RCC 7860 (cell line): ENCODE measurements around the gene WDR31.
"Not testable (repeated sequence)": the region's sequence is repeated elsewhere in the genome, so short reads cannot be mapped to it uniquely, and the experiment has no call there.

Experiments used
- DNase-seq: peaks from one replicate; pipeline ENCODE4 v3.0.0-alpha.2; 2015; ENCODE audit warnings: low spot score
- FAIRE-seq: peaks from 2 replicates; lab custom pipeline; 2012; peaks lifted over from hg19 to GRCh38; lab: Jason Lieb, UNC

The WDR31 gene

DNA sequence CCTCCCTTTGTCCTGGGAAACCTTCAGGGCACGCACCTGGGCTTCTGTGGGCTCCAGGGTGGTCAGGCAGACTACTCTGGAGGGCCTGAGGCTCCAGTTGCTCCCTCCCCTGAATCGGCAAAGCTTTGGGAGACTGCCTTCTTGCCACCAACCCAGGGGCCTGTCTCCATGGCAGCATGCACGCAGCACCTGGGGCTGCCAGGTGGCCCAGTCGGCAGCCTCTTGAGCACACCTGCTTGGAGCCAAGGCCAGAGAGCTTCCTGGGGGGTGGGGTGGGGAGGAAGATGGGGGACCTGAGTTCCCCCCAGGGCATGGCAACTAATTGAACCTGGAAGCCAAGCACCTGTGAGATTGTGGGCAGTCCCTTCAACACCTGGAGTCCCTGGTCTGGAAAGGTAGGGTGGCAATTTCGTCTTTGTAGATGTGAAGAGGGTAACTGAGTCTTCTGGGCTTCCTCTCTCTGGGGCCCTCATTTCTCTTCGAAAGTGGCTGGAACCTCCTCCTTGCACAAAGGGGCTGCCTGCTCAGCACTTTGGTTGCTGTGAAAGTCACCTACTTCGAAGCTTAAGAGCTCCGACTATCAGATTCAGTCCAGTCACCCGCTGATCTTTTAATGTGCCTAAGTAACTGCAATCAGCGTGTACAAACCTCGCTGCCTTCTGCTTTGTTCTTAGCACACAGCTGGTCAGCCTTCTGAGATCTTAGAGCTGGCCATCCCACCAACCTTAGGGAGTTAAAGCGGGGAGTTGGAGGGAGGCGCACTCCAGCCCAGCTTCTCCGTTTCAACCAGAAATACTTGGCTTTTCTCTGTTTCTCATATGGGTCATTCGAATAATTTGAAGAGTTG is 40.9 kb downstream of the WDR31 start:
- no peak for FAIRE-seq
- no peak for DNase-seq

DNA sequence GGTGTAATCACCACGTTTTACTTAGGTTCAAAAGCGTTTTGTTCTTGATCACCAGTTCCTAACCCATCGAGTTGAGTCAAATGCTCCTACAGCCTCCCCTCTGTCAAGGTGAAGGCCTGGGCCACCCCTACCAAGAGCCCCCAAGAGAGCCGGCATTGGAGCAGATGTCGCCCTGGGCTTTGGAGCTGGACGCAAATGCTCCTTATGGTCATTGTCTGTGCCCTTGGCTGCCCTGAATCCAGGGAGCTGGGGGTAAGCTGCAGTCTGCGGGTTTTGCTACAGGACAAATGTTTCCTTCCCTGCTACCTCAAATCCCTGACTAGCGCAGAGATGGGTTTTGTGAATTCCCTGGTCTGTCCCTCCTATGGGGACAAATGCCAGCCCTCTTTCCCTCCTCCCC is 41.8 kb downstream of the WDR31 start:
- DNase-seq = no peak
- no peak for FAIRE-seq

DNA sequence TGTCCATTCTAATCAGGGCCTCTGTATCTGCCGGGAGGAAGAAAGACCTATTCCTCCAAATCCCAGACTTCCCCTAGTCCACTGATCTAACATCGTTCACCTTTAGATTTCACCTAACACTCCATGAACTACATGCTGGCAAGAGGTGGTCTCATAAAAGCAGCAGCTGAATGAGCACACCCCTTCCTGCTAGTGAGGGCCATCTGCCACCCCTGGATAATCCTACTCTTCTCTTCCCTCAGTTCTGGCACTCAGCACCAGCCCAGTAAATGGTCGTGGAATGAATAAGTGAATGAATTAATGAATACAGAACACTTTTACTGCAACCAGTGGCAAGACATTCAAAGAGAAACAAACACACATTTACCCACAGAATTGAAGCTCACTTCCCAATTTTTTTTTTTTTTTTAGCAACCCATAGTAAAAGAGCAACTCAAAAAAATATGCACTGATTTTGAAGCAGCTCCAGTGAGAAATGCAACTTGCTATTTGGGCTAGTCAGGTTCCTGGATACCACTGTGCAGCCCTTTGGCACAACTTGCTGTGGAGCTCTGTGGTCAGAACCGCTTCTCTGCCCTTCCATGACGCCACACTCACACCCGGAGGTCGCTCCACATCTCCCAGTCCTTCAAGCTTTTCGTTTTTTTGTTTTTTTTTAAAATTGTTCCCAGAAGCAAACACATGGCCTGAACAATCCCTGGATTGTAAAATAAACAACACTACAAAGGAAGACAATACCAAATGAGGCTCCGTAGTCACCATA is 43.1 kb downstream of the WDR31 start:
- FAIRE-seq (no peak), DNase-seq (no peak)

DNA sequence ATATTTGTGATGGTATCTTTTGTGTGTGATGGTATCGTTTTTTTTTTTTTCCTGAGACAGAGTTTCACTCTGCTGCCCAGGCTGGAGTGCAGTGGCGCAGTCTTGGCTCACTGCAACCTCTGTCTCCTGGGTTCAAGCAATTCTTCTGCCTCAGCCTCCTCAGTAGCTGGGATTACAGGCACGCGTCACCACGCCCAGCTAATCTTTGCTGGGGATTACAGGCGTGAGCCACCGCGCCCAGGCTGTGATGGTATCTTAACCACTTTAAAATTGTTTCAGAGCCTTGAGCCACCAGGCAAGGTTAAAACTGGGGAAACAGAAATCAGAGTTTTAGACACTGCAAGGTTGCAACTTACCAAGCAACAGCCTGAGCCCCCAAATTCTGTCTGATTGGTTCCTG is 43.8 kb downstream of the WDR31 start:
- not testable (repeated sequence) for FAIRE-seq, DNase-seq

DNA sequence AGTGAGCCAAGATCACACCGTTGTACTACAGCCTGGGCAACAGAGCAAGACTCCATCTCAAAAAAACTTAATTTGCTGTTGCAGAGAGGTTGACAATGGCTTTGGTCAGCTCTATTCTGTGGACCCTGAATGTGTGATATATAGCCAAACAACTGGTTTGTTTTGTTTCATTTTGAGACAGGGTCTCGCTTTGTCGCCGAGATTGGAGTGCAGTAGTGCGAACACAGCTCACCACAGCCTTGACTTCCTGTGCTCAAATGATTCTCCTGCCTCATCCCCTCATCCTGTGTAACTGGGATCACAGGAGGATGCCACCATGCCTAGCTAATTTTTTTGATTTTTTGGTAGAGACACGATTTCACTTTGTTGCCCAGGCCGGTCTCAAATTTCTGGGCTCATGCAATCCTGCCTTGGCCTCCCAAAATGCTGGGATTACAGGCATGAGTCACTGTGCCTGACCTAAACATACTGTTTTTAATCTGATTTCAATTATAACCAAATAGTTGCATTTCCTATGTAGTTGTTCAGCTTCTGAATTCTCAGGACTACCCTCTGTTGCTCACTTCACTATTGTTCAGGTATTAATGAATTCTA is 46.7 kb downstream of the WDR31 start:
- no peak for FAIRE-seq
- DNase-seq = no peak

DNA sequence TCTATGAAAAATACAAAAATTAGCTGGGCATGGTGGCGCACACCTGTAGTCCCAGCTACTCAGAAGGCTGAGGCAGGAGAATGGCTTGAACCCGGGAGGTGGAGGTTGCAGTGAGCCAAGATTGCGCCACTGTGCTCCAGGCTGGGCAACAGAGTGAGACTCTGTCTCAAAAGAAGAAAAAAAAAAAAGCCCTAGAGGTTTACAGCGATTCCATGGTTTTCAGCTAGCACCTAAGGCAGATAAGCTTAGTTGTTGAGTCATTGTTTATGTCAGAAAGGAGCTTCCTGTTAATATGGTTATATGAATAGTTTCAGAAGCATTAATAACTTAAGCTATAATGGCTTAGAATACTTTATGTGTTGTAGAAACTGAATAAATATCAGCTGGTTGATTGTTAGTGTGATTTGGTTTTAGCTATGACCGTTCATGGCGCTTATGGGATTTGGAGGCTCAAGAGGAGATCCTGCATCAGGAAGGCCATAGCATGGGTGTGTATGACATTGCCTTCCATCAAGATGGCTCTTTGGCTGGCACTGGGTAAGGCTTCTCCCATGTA is 49.9 kb downstream of the WDR31 start:
- FAIRE-seq = no peak

DNA sequence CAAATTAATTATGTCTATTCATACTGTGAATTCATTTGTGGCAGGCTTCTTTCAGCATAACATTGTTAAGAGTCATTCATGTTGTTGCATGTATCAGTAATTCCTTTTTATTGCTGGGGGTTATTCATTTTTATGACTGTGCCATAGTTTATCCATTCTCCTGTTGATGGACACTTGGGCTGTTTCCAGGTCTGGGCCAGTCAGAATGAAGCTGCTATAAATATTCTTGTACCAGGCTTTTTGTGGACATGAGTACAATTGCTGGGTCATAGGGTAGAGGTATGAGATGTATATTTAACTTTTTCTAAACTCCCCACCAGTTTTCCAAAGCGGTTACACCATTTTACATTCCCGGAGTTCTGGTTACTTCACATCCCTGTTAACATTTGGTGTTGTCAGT is 51.0 kb downstream of the WDR31 start:
- DNase-seq (no peak), FAIRE-seq (no peak)

More for the DNA sequence above, 49.9 kb downstream of the WDR31 start:
- no peak for DNase-seq

DNA sequence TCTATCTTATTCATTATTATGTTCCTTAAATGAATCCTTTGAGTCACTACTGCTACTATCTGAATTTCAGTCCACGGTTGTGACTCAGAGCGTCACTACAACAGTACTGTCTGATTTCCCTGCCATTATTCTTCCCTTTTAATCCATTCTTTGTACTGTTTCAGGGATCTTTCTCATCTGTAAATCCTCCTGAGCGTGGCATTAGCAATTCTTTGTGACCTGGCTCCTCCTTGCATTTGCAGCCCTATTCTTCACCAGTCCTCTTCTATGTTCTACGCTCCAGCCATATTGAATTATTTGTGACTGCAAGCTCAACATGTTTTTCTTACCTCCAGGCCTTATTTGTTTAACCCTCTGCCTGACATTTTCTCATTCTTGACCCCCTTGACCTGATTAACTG is 58.7 kb downstream of the WDR31 start:
- no peak for FAIRE-seq
- DNase-seq = no peak

DNA sequence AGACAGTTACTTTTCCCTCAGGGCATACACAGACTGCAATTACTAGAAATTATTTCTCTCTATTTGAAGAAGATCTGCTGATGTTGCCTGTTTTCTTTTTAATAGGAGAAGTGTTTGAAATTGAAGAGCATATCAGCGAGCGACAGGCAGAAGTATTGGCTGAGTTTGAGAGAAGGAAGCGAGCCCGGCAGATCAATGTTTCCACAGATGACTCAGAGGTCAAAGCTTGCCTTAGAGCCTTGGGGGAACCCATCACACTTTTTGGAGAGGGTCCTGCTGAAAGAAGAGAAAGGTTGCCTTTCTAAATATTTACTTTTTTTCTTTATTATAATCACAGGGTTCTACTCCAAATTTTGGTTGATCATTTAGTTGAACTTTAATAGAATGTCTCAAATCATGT is 61.2 kb downstream of the WDR31 start:
- no peak for FAIRE-seq
- DNase-seq = no peak

DNA sequence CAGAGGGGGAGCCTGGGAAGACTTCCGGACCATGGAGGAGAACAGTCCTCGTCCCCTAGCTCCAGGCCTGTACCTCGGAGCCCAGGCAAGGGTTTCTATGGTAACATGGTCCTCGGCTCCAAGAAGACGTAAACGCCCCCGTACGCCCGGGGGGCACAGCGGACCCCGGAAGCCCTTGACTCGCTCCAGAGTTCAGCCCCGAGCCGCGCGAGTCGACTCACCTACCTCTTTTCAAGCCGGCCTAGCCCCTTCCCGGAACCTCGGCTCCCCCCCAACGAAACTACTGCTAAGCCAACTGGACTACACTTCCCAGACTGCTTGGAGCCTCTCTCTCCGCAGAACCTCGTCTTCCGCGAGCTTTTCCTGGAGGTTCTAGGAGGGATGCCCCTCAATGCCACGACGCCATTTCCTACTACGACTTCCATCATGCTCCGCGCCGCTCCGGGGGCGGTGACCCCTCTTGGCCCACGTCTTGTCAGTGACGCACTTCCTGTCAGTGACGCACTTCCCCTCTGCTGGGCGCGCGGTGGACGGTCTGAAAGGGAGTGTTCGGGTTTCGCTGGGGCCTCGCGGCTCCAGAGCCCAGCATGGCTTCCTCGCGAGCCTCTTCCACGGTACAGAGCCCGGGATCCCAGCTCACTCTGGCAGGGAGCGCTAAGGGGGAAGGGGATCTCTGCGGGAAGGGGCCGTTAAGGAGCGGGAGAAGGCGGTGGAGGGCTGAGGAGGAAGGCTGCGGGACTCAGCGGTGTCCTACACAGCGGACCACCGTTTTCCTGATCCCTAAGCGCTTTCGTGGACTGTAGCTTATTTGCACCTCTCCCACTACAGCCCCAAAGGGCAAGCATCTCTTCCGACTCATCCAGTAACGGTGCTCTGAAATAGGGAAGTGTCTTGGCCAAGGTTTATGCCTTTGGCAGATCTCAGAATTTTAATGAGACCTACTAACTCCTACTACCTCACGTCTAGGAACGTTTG is 64.6 kb downstream of the WDR31 start, which contains the start of the genes CDC26 and PRPF4:
Gene CDC26 (minus strand): TSS at position 416 of the 975 bp plus-strand sequence. CDS start 3,065 bp downstream, outside the sequence.
Gene PRPF4 (plus strand): TSS at position 502 of the 975 bp plus-strand sequence. CDS start 86 bp downstream, at position 588.
- DNase-seq (peak; percentile 96), FAIRE-seq (peak; percentile 87)

DNA sequence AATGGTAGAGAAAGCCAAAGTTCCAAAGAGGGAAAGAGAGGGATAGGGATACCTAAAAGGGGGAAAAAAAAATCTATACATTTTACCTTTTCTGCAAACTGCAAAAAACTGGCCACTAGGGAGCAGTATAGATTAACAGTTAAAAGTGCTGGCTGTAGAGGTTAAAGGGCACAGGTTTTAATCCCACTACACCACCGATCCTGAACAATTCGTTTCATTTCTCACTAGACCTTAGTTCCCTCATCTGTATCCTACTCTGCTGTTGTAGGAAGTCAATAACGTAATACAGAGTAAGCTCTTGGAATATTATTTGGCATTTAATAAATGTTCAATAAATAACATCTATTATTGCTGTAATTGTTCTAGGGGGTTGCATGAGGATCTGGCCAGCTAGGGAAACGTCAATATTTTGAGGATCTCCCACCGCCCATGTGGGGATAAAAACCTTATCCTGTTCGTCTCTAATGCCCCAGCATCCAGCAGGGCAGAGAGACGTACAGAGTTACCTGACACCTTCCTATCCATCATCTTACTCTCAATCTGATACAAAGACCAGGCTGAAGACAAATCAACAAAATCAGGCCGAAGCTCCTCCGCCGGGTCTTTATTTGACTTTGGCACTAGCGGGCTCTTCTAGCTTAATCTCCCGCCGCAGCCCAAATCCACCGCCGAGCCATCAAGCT is 65.5 kb downstream of the WDR31 start:
- DNase-seq (peak; percentile 58), FAIRE-seq (peak; percentile 36)

DNA sequence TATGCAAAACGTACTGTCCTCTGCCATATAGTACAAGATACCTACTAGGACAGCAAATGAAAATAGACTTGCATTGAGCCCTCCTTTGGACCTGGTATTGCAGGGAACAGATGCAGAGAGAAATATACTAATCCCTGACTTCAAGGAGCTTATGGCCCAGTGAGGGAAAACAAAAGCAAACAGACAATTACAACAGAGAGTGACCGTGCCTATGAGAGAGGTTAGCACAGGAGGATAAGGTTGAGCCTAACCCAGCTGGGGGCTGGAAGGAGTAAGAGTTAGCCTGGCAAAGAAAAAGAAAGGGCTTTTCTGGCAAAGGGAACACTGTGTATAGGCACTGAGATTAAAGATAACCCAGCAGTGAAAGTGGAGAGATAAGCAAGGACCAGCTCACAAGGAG is 70.2 kb downstream of the WDR31 start:
- DNase-seq = no peak
- no peak for FAIRE-seq

DNA sequence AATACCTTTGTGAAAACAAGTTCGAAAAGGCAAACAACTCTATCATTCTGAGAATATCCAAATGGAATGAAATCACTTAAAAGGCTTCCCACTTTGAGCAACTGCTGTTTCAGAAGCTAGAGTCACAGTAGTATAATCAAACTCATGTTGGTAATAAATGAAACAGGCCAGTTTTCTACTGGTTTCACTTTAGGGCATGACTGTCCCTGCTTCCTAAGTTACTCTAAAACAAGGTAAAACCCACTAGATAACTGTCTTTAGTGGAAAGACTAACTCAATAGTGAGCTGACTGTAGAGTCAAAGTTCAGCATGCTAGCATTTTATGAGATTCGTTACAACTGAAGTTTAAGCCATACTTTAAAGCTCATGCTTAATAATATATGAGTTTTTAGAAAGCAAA is 70.7 kb downstream of the WDR31 start:
- no peak for DNase-seq
- FAIRE-seq = no peak

DNA sequence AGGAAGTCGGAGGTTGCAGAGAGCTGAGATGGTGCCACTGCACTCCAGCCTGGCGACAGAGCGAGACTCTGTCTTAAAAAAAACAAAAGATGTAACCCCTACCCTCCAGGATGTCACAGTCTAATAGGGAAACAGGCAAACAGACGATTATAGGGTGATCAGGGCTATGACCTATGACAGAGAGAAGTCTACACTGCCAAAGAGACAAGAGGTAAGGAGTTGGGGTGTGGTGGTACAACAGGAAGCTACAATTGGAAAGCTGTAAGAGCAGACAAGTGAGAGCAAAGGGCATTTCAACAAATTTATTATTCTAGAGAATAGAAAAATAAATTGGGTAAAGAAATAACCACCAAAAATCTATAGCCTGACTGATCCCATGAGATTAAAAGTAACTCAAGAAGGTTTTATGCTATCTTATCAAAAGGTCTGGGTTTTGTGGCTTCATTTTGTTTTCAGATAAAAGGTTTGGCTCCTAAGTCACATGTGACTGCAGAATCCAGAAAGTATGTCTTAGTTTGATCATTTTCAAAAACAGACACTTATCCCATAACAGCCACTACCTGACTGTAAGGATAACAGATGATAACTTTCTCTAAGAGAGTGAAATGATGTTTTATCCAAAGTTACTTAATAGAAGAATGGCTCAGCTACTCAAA is 72.0 kb downstream of the WDR31 start:
- FAIRE-seq (no peak), DNase-seq (no peak)

DNA sequence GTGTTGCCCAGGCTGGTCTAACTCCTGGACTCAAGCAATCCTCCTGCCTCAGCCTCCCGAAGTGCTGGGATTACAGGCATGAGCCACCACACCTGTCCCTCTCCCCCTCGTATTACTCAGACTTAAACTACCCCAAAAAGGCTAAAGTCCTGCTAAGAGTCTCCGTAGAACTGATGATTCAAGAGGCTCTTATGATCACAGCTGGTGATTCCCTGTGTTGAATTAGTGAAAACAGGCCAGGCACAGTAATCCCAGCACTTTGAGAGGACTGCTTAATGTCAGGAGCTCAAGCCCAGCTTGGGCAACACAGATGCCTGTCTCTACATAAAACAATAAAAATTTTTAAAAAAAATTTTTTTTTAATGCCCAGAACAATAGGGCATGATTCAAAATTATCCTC is 73.9 kb downstream of the WDR31 start:
- FAIRE-seq (no peak), DNase-seq (no peak)
